Liver (tissue), 9 donors: ENCODE measurements around the gene FAM199X. TPM values are rescaled to one million over a fixed set of nuclear protein-coding genes. Genes with fewer than 3 reads are reported as not detected.
A peak's percentile ranks its signal among the peaks of the same experiment; 100 is the strongest.
"Not testable (repeated sequence)": the region's sequence is repeated elsewhere in the genome, so short reads cannot be mapped to it uniquely, and the experiment has no call there.

Source experiments
- DNase-seq: peaks from one replicate; pipeline ENCODE4 v3.0.0-alpha.2; 2017; ENCODE audit warnings: low spot score
- H3K27ac ChIP-seq, 2 donors: one replicate each; pipeline ENCODE4 v1.7.0; 2013; ENCODE audit warnings: inconsistent platforms in 2 of 2, low read length in 2 of 2, control low read depth in 1 of 2, low read depth in 1 of 2, mild to moderate bottlenecking in 1 of 2
- H3K27me3 ChIP-seq, 4 donors: one replicate each; pipeline versions ENCODE4 v1.6.1 to v1.7.0; 2013; ENCODE audit warnings: low read length in 3 of 4, inconsistent platforms in 1 of 4, mild to moderate bottlenecking in 1 of 4, moderate library complexity in 1 of 4; ENCODE audit not compliant: control insufficient read depth in 4 of 4, insufficient read depth in 4 of 4
- H3K36me3 ChIP-seq, 4 donors: one replicate each; pipeline versions ENCODE4 v1.6.1 to v1.7.0; 2013; ENCODE audit warnings: low read length in 3 of 4, mild to moderate bottlenecking in 3 of 4, low read depth in 1 of 4, moderate library complexity in 1 of 4; ENCODE audit not compliant: control insufficient read depth in 4 of 4, insufficient read depth in 3 of 4
- H3K4me1 ChIP-seq, 4 donors: one replicate each; pipeline versions ENCODE4 v1.6.1 to v1.7.0; 2013; ENCODE audit warnings: low read length in 3 of 4, mild to moderate bottlenecking in 3 of 4, moderate library complexity in 1 of 4; ENCODE audit not compliant: control insufficient read depth in 4 of 4, insufficient read depth in 4 of 4
- H3K4me3 ChIP-seq, 3 donors: one replicate each; pipeline versions ENCODE4 v1.6.1 to v1.7.0; 2013; ENCODE audit warnings: low read length in 3 of 3, control low read depth in 1 of 3, low read depth in 1 of 3, mild to moderate bottlenecking in 1 of 3
- H3K9ac ChIP-seq, 2 donors: one replicate each; pipeline ENCODE4 v1.7.0; 2013; ENCODE audit warnings: low read length in 2 of 2, mild to moderate bottlenecking in 2 of 2, moderate library complexity in 2 of 2, control low read depth in 1 of 2, low read depth in 1 of 2
- H3K9me3 ChIP-seq, 4 donors: one replicate each; pipeline versions ENCODE4 v1.6.1 to v1.7.0; 2013; ENCODE audit warnings: low read length in 3 of 4; ENCODE audit not compliant: control insufficient read depth in 4 of 4
- ATF3 ChIP-seq: IDR thresholded peaks from 2 replicates; pipeline ENCODE4 v1.6.1; 2016; ENCODE audit warnings: antibody characterized with exemption
- EGR1 ChIP-seq, 2 donors: IDR thresholded peaks; 2 replicates each; pipeline ENCODE4 v1.6.1; 2016 to 2018; ENCODE audit warnings: antibody characterized with exemption in 2 of 2, low read depth in 2 of 2
- FOXA1 ChIP-seq: IDR thresholded peaks from 2 replicates; pipeline ENCODE4 v1.6.1; 2016; ENCODE audit warnings: antibody characterized with exemption
- FOXA2 ChIP-seq: IDR thresholded peaks from 2 replicates; pipeline ENCODE4 v1.6.1; 2016; ENCODE audit warnings: antibody characterized with exemption
- GABPA ChIP-seq, 2 donors: IDR thresholded peaks in 1 of 2; conservative IDR thresholded peaks in 1 of 2; 2 replicates each; pipeline ENCODE4 v1.6.1; 2016; ENCODE audit warnings: antibody characterized with exemption in 2 of 2, mild to moderate bottlenecking in 1 of 2, moderate library complexity in 1 of 2
- HNF4A ChIP-seq, 2 donors: conservative IDR thresholded peaks; 2 replicates each; pipeline ENCODE4 v1.6.1; 2016; ENCODE audit warnings: antibody characterized with exemption in 2 of 2, mild to moderate bottlenecking in 2 of 2
- HNF4G ChIP-seq: IDR thresholded peaks from 2 replicates; pipeline ENCODE4 v1.6.1; 2016; ENCODE audit warnings: antibody characterized with exemption
- MAX ChIP-seq: IDR thresholded peaks from 2 replicates; pipeline ENCODE4 v1.6.1; 2016; ENCODE audit warnings: antibody characterized with exemption
- RAD21 ChIP-seq, 2 donors: IDR thresholded peaks; 2 replicates each; pipeline ENCODE4 v1.6.1; 2016; ENCODE audit warnings: antibody characterized with exemption in 2 of 2, mild to moderate bottlenecking in 2 of 2
- REST ChIP-seq: IDR thresholded peaks from 2 replicates; pipeline ENCODE4 v1.6.1; 2016; ENCODE audit warnings: antibody characterized with exemption, mild to moderate bottlenecking
- RXRA ChIP-seq, 2 donors: IDR thresholded peaks; 2 replicates each; pipeline ENCODE4 v1.6.1; 2017 to 2018; ENCODE audit warnings: antibody characterized with exemption in 2 of 2, mild to moderate bottlenecking in 1 of 2
- SP1 ChIP-seq: IDR thresholded peaks from 2 replicates; pipeline ENCODE4 v1.6.1; 2018; ENCODE audit warnings: antibody characterized with exemption, mild to moderate bottlenecking
- TAF1 ChIP-seq: conservative IDR thresholded peaks from 2 replicates; pipeline ENCODE4 v1.6.1; 2016; ENCODE audit warnings: antibody characterized with exemption, mild to moderate bottlenecking
- YY1 ChIP-seq: IDR thresholded peaks from 2 replicates; pipeline ENCODE4 v1.6.1; 2016; ENCODE audit warnings: antibody characterized with exemption, mild to moderate bottlenecking
- ZBTB33 ChIP-seq: IDR thresholded peaks from 2 replicates; pipeline ENCODE4 v1.6.1; 2016; ENCODE audit warnings: antibody characterized with exemption
- WGBS: extraction: QIAGEN DNeasy Blood & Tissue Kit; methylation state at CpG from one replicate; pipeline ENCODE4 v1.1.7; 2013; 5-methylcytosine and 5-hydroxymethylcytosine counted together
- polyA plus RNA-seq, 2 donors: library from polyadenylated mRNA; stranded (reverse) in 1 of 2; unstranded in 1 of 2; fragments of 200-250 nt in 1 of 2; fragments of >200 nt in 1 of 2; fragmentation: Nextera tagmentation in 1 of 2; extraction: Ambion mirVana in 1 of 2; gene quantifications; one replicate each; pipeline versions ENCODE4 v1.2.1 to v1.2.3, GENCODE V29; 2013 to 2015
- total RNA-seq, 2 donors: library from RNA; depleted of rRNA; stranded (reverse); fragments of >200 nt; gene quantifications; one replicate each; pipeline ENCODE4 v1.2.3, GENCODE V29; 2014
- donor health status: healthy.
- donor health status: healthy.
- donor health status: healthy.
- donor health status: healthy.
- donor health status: healthy.

Gene FAM199X
- total and polyA plus RNA-seq, 4 donors: 3.9 to 13.6 (median 7.9) TPM

- no peak for DNase-seq
- H3K9ac ChIP-seq: no peak overlapping the region
- WGBS: 94% methylated on average over 5 of the region's 5 CpGs
These were observed 39.3 kb downstream of the FAM199X start for GRCh38 chrX:104205548-104205947.

GRCh38 chrX:104211187-104211586 lies 44.9 kb downstream of the FAM199X start:
- 38% methylated on average over 5 of the region's 5 CpGs for WGBS

More at GRCh38 chrX:104205548-104205947, 39.3 kb downstream of the FAM199X start:
- H3K27ac ChIP-seq: no peak overlapping the region
- no peaks in the 10 kb centered on the region for H3K27me3 ChIP-seq
- H3K4me1 ChIP-seq: no peaks in the 10 kb centered on the region
- no peak for TF ChIP-seq ATF3
- TF ChIP-seq FOXA1: no peak
- no peak for TF ChIP-seq MAX
- no peak for TF ChIP-seq HNF4G
- TF ChIP-seq RAD21 (IDR thresholded peaks at IDR 0.05): no peak
- TF ChIP-seq RXRA (IDR thresholded peaks at IDR 0.05): no peak
- no peak for TF ChIP-seq HNF4A (conservative IDR thresholded peaks at IDR 0.05)
- TF ChIP-seq FOXA2: no peak
- TF ChIP-seq YY1: no peak
- TF ChIP-seq TAF1: no peak
- TF ChIP-seq ZBTB33: no peak
- no peak for TF ChIP-seq REST
- TF ChIP-seq SP1: no peak
- no peak for TF ChIP-seq GABPA (IDR thresholded peaks at IDR 0.05 in 1 of 2, conservative IDR thresholded peaks at IDR 0.05 in 1 of 2)
- no peak overlapping the region for H3K4me3 ChIP-seq
- no peaks in the 10 kb centered on the region for H3K9me3 ChIP-seq
- H3K36me3 ChIP-seq: peaks cover 0 to 2% (median 0%) of the 10 kb centered on the region in 4 donors

GRCh38 chrX:104230060-104230459 lies 63.8 kb downstream of the FAM199X start:
- not testable (repeated sequence) for H3K27me3 ChIP-seq, H3K4me1 ChIP-seq, DNase-seq, H3K9ac ChIP-seq, H3K9me3 ChIP-seq, H3K36me3 ChIP-seq, H3K27ac ChIP-seq, H3K4me3 ChIP-seq
- WGBS: 89% methylated on average over 10 of the region's 10 CpGs

More at GRCh38 chrX:104211187-104211586, 44.9 kb downstream of the FAM199X start:
- H3K36me3 ChIP-seq: no peaks in the 10 kb centered on the region
- no peak for DNase-seq
- H3K27ac ChIP-seq: no peak overlapping the region
- H3K9ac ChIP-seq: no peak overlapping the region
- H3K4me1 ChIP-seq: no peaks in the 10 kb centered on the region
- H3K4me3 ChIP-seq: no peak overlapping the region
- no peaks in the 10 kb centered on the region for H3K9me3 ChIP-seq
- H3K27me3 ChIP-seq: no peaks in the 10 kb centered on the region
- TF ChIP-seq HNF4G (no peak), RXRA (IDR thresholded peaks at IDR 0.05) (no peak), YY1 (no peak), EGR1 (IDR thresholded peaks at IDR 0.05; ENCODE audit: low read depth in 2 of 2) (no peak), HNF4A (conservative IDR thresholded peaks at IDR 0.05) (peak; percentile 49 to 70)
